ENCODE data around the gene SEMA5B.

Gene SEMA5B

GRCh38 chr3:123027292-123028232, at the start of gene SEMA5B:
Gene SEMA5B, minus strand, starts transcription at chr3:123027763. Its CDS starts 66,500 bp downstream, at chr3:122961263.
- peak in 1 of 3 experiments; percentile 10 for DNase-seq (ENCODE audit: low read depth in 3 of 3)

GRCh38 chr3:123076496-123077418, 49.2 kb upstream of the SEMA5B start:
- DNase-seq (ENCODE audit: low read depth in 3 of 3): no peak

GRCh38 chr3:123076112-123076495, 48.5 kb upstream of the SEMA5B start:
- DNase-seq (ENCODE audit: low read depth in 3 of 3): no peak

GRCh38 chr3:123075359-123075758, 47.8 kb upstream of the SEMA5B start:
- DNase-seq (ENCODE audit: low read depth in 3 of 3): no peak

GRCh38 chr3:123072564-123072963, 45.0 kb upstream of the SEMA5B start:
- no peak for DNase-seq (ENCODE audit: low read depth in 3 of 3)

GRCh38 chr3:123072152-123072551, 44.6 kb upstream of the SEMA5B start:
- no peak for DNase-seq (ENCODE audit: low read depth in 3 of 3)

- DNase-seq (ENCODE audit: low read depth in 3 of 3): no peak
Measured at GRCh38 chr3:123071581-123071980, 44.0 kb upstream of the SEMA5B start.

GRCh38 chr3:123071146-123071545, 43.6 kb upstream of the SEMA5B start:
- no peak for DNase-seq (ENCODE audit: low read depth in 3 of 3)

- no peak for DNase-seq (ENCODE audit: low read depth in 3 of 3)
Measured at GRCh38 chr3:123070510-123070909, 42.9 kb upstream of the SEMA5B start.

GRCh38 chr3:123068601-123069381, 41.2 kb upstream of the SEMA5B start:
- no peak for DNase-seq (ENCODE audit: low read depth in 3 of 3)

- DNase-seq (ENCODE audit: low read depth in 3 of 3): no peak
Measured at GRCh38 chr3:123067689-123068600, 40.4 kb upstream of the SEMA5B start.

- peak; percentile 43 to 67 (median 63) for DNase-seq (ENCODE audit: low read depth in 3 of 3)
Measured at GRCh38 chr3:123066896-123067688, 39.5 kb upstream of the SEMA5B start, which contains the start of gene PDIA5. Gene PDIA5, plus strand, starts transcription at chr3:123067025. Its CDS starts 140 bp downstream, at chr3:123067165.

GRCh38 chr3:123066599-123066895, 39.0 kb upstream of the SEMA5B start:
- no peak for DNase-seq (ENCODE audit: low read depth in 3 of 3)

- no peak for DNase-seq (ENCODE audit: low read depth in 3 of 3)
Measured at GRCh38 chr3:123064914-123065313, 37.4 kb upstream of the SEMA5B start.

- DNase-seq (ENCODE audit: low read depth in 3 of 3): no peak
Measured at GRCh38 chr3:123064506-123064905, 36.9 kb upstream of the SEMA5B start.

GRCh38 chr3:123063034-123063433, 35.5 kb upstream of the SEMA5B start:
- DNase-seq (ENCODE audit: low read depth in 3 of 3): no peak

- no peak for DNase-seq (ENCODE audit: low read depth in 3 of 3)
Measured at GRCh38 chr3:123061856-123062255, 34.3 kb upstream of the SEMA5B start.

GRCh38 chr3:123060054-123060453, 32.5 kb upstream of the SEMA5B start:
- no peak for DNase-seq (ENCODE audit: low read depth in 3 of 3)

- DNase-seq (ENCODE audit: low read depth in 3 of 3): no peak
Measured at GRCh38 chr3:123058505-123058904, 30.9 kb upstream of the SEMA5B start.

- DNase-seq (ENCODE audit: low read depth in 3 of 3): no peak
Measured at GRCh38 chr3:123055352-123055751, 27.8 kb upstream of the SEMA5B start.
